Measurements from ENCODE around the gene MBNL2. TPM values are rescaled to one million over a fixed set of nuclear protein-coding genes. Genes with fewer than 3 reads are reported as not detected.

The MBNL2 gene
- total RNA-seq, 1 experiment from 2014 or later = 0.17 TPM

- Histone ChIP-seq H3K27me3 (ENCODE audit: insufficient read depth, low read length) (no peaks in the 10 kb centered on the region), H2AK5ac (ENCODE audit: insufficient read length, low read length) (no peak overlapping the region), H4K91ac (ENCODE audit: insufficient read length, low read depth, low read length) (no peak overlapping the region), H2BK15ac (ENCODE audit: low read depth, low read length) (no peak overlapping the region), H3T11ph (ENCODE audit: low read length) (no peak overlapping the region), H3K9ac (ENCODE audit: extremely low read depth, insufficient read length, low read length) (no peak overlapping the region), H2BK120ac (ENCODE audit: low read depth, low read length, poor library complexity, severe bottlenecking) (no peak overlapping the region), H4K5ac (ENCODE audit: insufficient read length, low read depth, low read length) (no peak overlapping the region), H3K4ac (ENCODE audit: low read depth, low read length) (no peak overlapping the region), H2BK20ac (ENCODE audit: low read depth, low read length, poor library complexity, severe bottlenecking) (no peak overlapping the region), H2BK12ac (ENCODE audit: insufficient read length, low read depth, low read length) (no peak overlapping the region), H3K18ac (ENCODE audit: insufficient read length, low read depth, low read length) (no peak overlapping the region), H3K4me1 (ENCODE audit: insufficient read depth, low read length) (0 out of 2 replicates have a peak, but pooled peaks cover 2% of the 10 kb centered on the region), H3K4me2 (ENCODE audit: insufficient read depth, insufficient read length, low read length) (no peak overlapping the region), H4K8ac (replicated peaks; ENCODE audit: insufficient read length, low read depth, low read length) (no peak overlapping the region), H3K9me3 (ENCODE audit: control insufficient read depth, low read depth, low read length) (no peaks in the 10 kb centered on the region), H3K23me2 (ENCODE audit: insufficient read length, low read depth, low read length, poor library complexity, severe bottlenecking) (no peaks in the 10 kb centered on the region), H3K14ac (ENCODE audit: insufficient read depth, low read length) (no peak overlapping the region), H3K23ac (ENCODE audit: insufficient read length, low read depth, low read length) (no peak overlapping the region), H3K79me2 (ENCODE audit: insufficient read depth, low read length) (no peaks in the 10 kb centered on the region), H3K27ac (ENCODE audit: insufficient read length, low read depth, low read length) (no peak overlapping the region), H4K20me1 (ENCODE audit: control insufficient read depth, insufficient read depth, insufficient read length) (no peaks in the 10 kb centered on the region), H3K79me1 (ENCODE audit: insufficient read depth, low read depth, low read length, poor library complexity, severe bottlenecking) (no peaks in the 10 kb centered on the region), H2AFZ (ENCODE audit: low read length) (no peak overlapping the region), H2BK5ac (ENCODE audit: insufficient read length, low read length) (no peak overlapping the region), H3K56ac (ENCODE audit: insufficient read length, low read depth, low read length) (no peak overlapping the region)
- peaks cover 3 to 10% of the 10 kb centered on the region in 2 experiments for H3K4me1 Mint-ChIP-seq
- no peak for TF ChIP-seq CTCF (conservative IDR thresholded peaks at IDR 0.05)
- H3K9me3 Mint-ChIP-seq = no peaks in the 10 kb centered on the region
- no peaks in the 10 kb centered on the region for H3K36me3 Mint-ChIP-seq (ENCODE audit: insufficient read depth in 1 of 3, low read depth in 3 of 3)
- no peak overlapping the region for H3K27ac Mint-ChIP-seq
- H3K4me3 Mint-ChIP-seq = no peak overlapping the region
- peaks cover 2% of the 10 kb centered on the region for H3K27me3 Mint-ChIP-seq (ENCODE audit: low read depth)
- WGBS (ENCODE audit: extremely low coverage, insufficient read length, low lambda C conversion rate) = no CpG with 5 or more reads among the region's 4 CpGs
- DNase-seq = no peak
Observed at GRCh38 chr13:97337985-97338499, 115.9 kb downstream of the MBNL2 start.

Measured in H9 (cell line).